ENCODE results near the gene PTPRB. TPM values are rescaled to one million over a fixed set of nuclear protein-coding genes. Genes with fewer than 3 reads are reported as not detected.

Gene PTPRB
- total RNA-seq, 1 experiment from 2014 or later, result 1.9 TPM

GRCh38 chr12:70577283-70577634 lies 60.0 kb downstream of the PTPRB start:
- DNase-seq, result no peak
- intact Hi-C loops (cut with micrococcal nuclease; ENCODE audit: unreplicated experiment), result loop anchor here (1.0 to 5.0 kb wide), 4 partner anchors 210 to 698 kb away; partner anchors contain the start of gene KCNMB4
- ChIA-PET CTCF (interaction anchor here (0.6 to 1.0 kb wide), 3 partner anchors 320 to 437 kb away, joined by 3 read pairs; no protein-coding TSS in a partner anchor), POLR2A (ENCODE audit: unreplicated experiment) (interaction anchor here (0.6 kb wide), 1 partner anchor 211 kb away, joined by 6 read pairs; the partner anchor contains the start of gene KCNMB4)
- no peaks in the 10 kb centered on the region for H3K4me1 ChIP-seq (replicated peaks; ENCODE audit: insufficient read depth)
- no peaks in the 10 kb centered on the region for H3K27me3 ChIP-seq (ENCODE audit: insufficient read depth, low read depth)
- no peaks in the 10 kb centered on the region for H3K9me3 ChIP-seq (ENCODE audit: insufficient read depth, low read depth)
- H3K4me2 ChIP-seq, result no peak overlapping the region
- no TSS peak for BruUV-seq (replicated peaks)
- H3K9me2 ChIP-seq (ENCODE audit: insufficient read depth), result no peaks in the 10 kb centered on the region
- TF ChIP-seq EZH2 (IDR thresholded peaks at IDR 0.05; ENCODE audit: low read depth), result no peak
- peak; percentile 9; the same call in 1 of the 2 replicates for TF ChIP-seq CTCF (conservative IDR thresholded peaks at IDR 0.05)
- H4K20me1 ChIP-seq (ENCODE audit: insufficient read depth), result no peaks in the 10 kb centered on the region
- H3K79me2 ChIP-seq (ENCODE audit: low read depth), result no peaks in the 10 kb centered on the region
- H3K4me3 ChIP-seq, result no peak overlapping the region
- H3K27ac ChIP-seq, result no peak overlapping the region
- H3F3A ChIP-seq (ENCODE audit: insufficient read depth, low read depth), result no peaks in the 10 kb centered on the region
- no peak overlapping the region for H2AFZ ChIP-seq
- H3K36me3 ChIP-seq (ENCODE audit: low read depth), result no peaks in the 10 kb centered on the region

GRCh38 chr12:70576341-70577282 lies 60.6 kb downstream of the PTPRB start:
- CTCF ChIA-PET, result interaction anchor here (0.6 to 1.0 kb wide), 3 partner anchors 319 to 438 kb away, joined by 3 read pairs; no protein-coding TSS in a partner anchor
- POLR2A ChIA-PET (ENCODE audit: unreplicated experiment), result interaction anchor here (0.6 kb wide), 1 partner anchor 211 kb away, joined by 6 read pairs; the partner anchor contains the start of gene KCNMB4
- Histone ChIP-seq H3K79me2 (ENCODE audit: low read depth) (no peaks in the 10 kb centered on the region), H3K9me3 (ENCODE audit: insufficient read depth, low read depth) (no peaks in the 10 kb centered on the region), H3K36me3 (ENCODE audit: low read depth) (no peaks in the 10 kb centered on the region), H3K4me2 (no peak overlapping the region), H4K20me1 (ENCODE audit: insufficient read depth) (no peaks in the 10 kb centered on the region), H3K9me2 (ENCODE audit: insufficient read depth) (no peaks in the 10 kb centered on the region), H3K27ac (no peak overlapping the region), H3K4me3 (no peak overlapping the region), H2AFZ (no peak overlapping the region), H3K27me3 (ENCODE audit: insufficient read depth, low read depth) (no peaks in the 10 kb centered on the region), H3K4me1 (replicated peaks; ENCODE audit: insufficient read depth) (no peaks in the 10 kb centered on the region), H3F3A (ENCODE audit: insufficient read depth, low read depth) (no peaks in the 10 kb centered on the region)
- TF ChIP-seq EZH2 (IDR thresholded peaks at IDR 0.05; ENCODE audit: low read depth) (no peak), CTCF (conservative IDR thresholded peaks at IDR 0.05) (peak; percentile 86)
- BruUV-seq (replicated peaks), result no TSS peak
- intact Hi-C loops (cut with micrococcal nuclease; ENCODE audit: unreplicated experiment), result loop anchor here (1.0 to 5.0 kb wide), 4 partner anchors 209 to 697 kb away; partner anchors contain the start of gene KCNMB4
- peak in 1 of 2 experiments; percentile 65 for DNase-seq

GRCh38 chr12:70571705-70572268 lies 65.4 kb downstream of the PTPRB start:
- no peaks in the 10 kb centered on the region for H3K79me2 ChIP-seq (ENCODE audit: low read depth)
- no peaks in the 10 kb centered on the region for H4K20me1 ChIP-seq (ENCODE audit: insufficient read depth)
- H3F3A ChIP-seq (ENCODE audit: insufficient read depth, low read depth), result no peaks in the 10 kb centered on the region
- BruUV-seq (replicated peaks), result no TSS peak
- H3K9me2 ChIP-seq (ENCODE audit: insufficient read depth), result no peaks in the 10 kb centered on the region
- no peaks in the 10 kb centered on the region for H3K27me3 ChIP-seq (ENCODE audit: insufficient read depth, low read depth)
- no peak for TF ChIP-seq EZH2 (IDR thresholded peaks at IDR 0.05; ENCODE audit: low read depth)
- no peak for TF ChIP-seq CTCF (conservative IDR thresholded peaks at IDR 0.05)
- DNase-seq, result no peak
- ChIA-PET POLR2A (ENCODE audit: unreplicated experiment) (no interaction called here), CTCF (no interaction called here)
- intact Hi-C loops (cut with micrococcal nuclease; ENCODE audit: unreplicated experiment), result no loop called here
- H3K36me3 ChIP-seq (ENCODE audit: low read depth), result no peaks in the 10 kb centered on the region
- H3K27ac ChIP-seq, result no peak overlapping the region
- H3K4me1 ChIP-seq (replicated peaks; ENCODE audit: insufficient read depth), result no peaks in the 10 kb centered on the region
- no peak overlapping the region for H2AFZ ChIP-seq
- H3K4me2 ChIP-seq, result no peak overlapping the region
- H3K9me3 ChIP-seq (ENCODE audit: insufficient read depth, low read depth), result no peaks in the 10 kb centered on the region
- H3K4me3 ChIP-seq, result no peak overlapping the region

Measured in PC-9 (cell line).